Kidney epithelial cell (primary cell): ENCODE data around the gene ZP2. TPM values are rescaled to one million over a fixed set of nuclear protein-coding genes. Genes with fewer than 3 reads are reported as not detected.

Experiments used
- DNase-seq: peaks from one replicate; pipeline ENCODE4 v3.0.0-alpha.2; 2010; ENCODE audit warnings: low read depth
- H3K27me3 ChIP-seq: 2 replicates; pipeline ENCODE4 v1.6.0; 2011; ENCODE audit warnings: low read length; ENCODE audit not compliant: control insufficient read depth, insufficient read depth
- H3K36me3 ChIP-seq: 2 replicates; pipeline ENCODE4 v1.5.1; 2011; ENCODE audit warnings: low read length; ENCODE audit not compliant: control insufficient read depth, insufficient read depth
- H3K4me3 ChIP-seq: 2 replicates; pipeline ENCODE4 v1.5.1; 2011; ENCODE audit warnings: low read depth, mild to moderate bottlenecking, control low read depth, low read length
- CTCF ChIP-seq: IDR thresholded peaks from 2 replicates; pipeline ENCODE4 v1.5.1; 2011; ENCODE audit warnings: mild to moderate bottlenecking, moderate library complexity, low read length, control low read depth, inconsistent platforms; ENCODE audit not compliant: insufficient read depth, poor library complexity, severe bottlenecking
- total RNA-seq: library from RNA; depleted of rRNA; stranded (reverse); fragments of >200 nt; gene quantifications from 2 replicates; pipeline ENCODE4 v1.2.3, GENCODE V29; 2015

Gene ZP2
- total RNA-seq, 1 donor from 2014 or later = not detected

- no peaks in the 10 kb centered on the region for H3K36me3 ChIP-seq
- H3K4me3 ChIP-seq = no peak overlapping the region
- H3K27me3 ChIP-seq = no peaks in the 10 kb centered on the region
- no peak for TF ChIP-seq CTCF
- no peak for DNase-seq
Measured at GRCh38 chr16:21214086-21214485, 2.7 kb upstream of the ZP2 start.

GRCh38 chr16:21208446-21209230 lies 2.7 kb downstream of the ZP2 start:
- TF ChIP-seq CTCF = no peak
- Histone ChIP-seq H3K36me3 (no peaks in the 10 kb centered on the region), H3K4me3 (no peak overlapping the region), H3K27me3 (no peaks in the 10 kb centered on the region)
- DNase-seq = no peak

- DNase-seq = no peak
- no peak for TF ChIP-seq CTCF
- Histone ChIP-seq H3K27me3 (no peaks in the 10 kb centered on the region), H3K4me3 (no peak overlapping the region), H3K36me3 (no peaks in the 10 kb centered on the region)
Measured at GRCh38 chr16:21206550-21206949, 4.8 kb downstream of the ZP2 start.

- no peak overlapping the region for H3K4me3 ChIP-seq
- TF ChIP-seq CTCF = no peak
- no peaks in the 10 kb centered on the region for H3K27me3 ChIP-seq
- H3K36me3 ChIP-seq = no peaks in the 10 kb centered on the region
- DNase-seq = no peak
Measured at GRCh38 chr16:21205303-21205702, 6.1 kb downstream of the ZP2 start.

GRCh38 chr16:21203155-21203797 lies 8.1 kb downstream of the ZP2 start:
- Histone ChIP-seq H3K4me3 (no peak overlapping the region), H3K36me3 (no peaks in the 10 kb centered on the region), H3K27me3 (no peaks in the 10 kb centered on the region)
- TF ChIP-seq CTCF = no peak
- no peak for DNase-seq
